B cell (primary cell): ENCODE measurements around the gene RUNDC3A. TPM values are rescaled to one million over a fixed set of nuclear protein-coding genes. Genes with fewer than 3 reads are reported as not detected.
A peak's percentile ranks its signal among the peaks of the same experiment; 100 is the strongest.

Source experiments
- ATAC-seq: fragments of 200-7000 bp; cut with Tn5 transposase; one replicate; pipeline ENCODE4 v1.10.0; 2021; ENCODE audit warnings: low read depth, mild to moderate bottlenecking, moderate number of reproducible peaks, moderate library complexity
- CTCF ChIA-PET: fragments of 350-600 bp; sonication (Branson Sonifier 250); formaldehyde crosslinking; loops from one replicate; lab custom pipeline; 2021; ENCODE audit warnings: antibody characterized with exemption, inconsistent platforms; lab: Charles Lee
- POLR2A ChIA-PET: fragments of 350-600 bp; sonication (Branson Sonifier 250); formaldehyde crosslinking; loops from one replicate; lab custom pipeline; 2021; ENCODE audit warnings: antibody characterized with exemption; lab: Charles Lee
- DNase-seq: peaks from one replicate; pipeline ENCODE4 v3.0.0; 2013
- H2AFZ ChIP-seq: 2 replicates; pipeline ENCODE4 v1.6.1; 2012; ENCODE audit warnings: mild to moderate bottlenecking, low read depth, low read length; ENCODE audit not compliant: insufficient read depth, poor library complexity, severe bottlenecking
- H3K27ac ChIP-seq, 2 donors: 1 replicate in 1 of 2; 2 replicates in 1 of 2; pipeline ENCODE4 v1.5.1; 2012 to 2013; ENCODE audit warnings: low read length in 2 of 2, mild to moderate bottlenecking in 2 of 2, moderate library complexity in 1 of 2
- H3K27me3 ChIP-seq, 4 experiments: fragments of 200-600 bp in 1 of 4; sonication (generic) in 1 of 4; replicated peaks in 1 of 4; 1 replicate in 2 of 4; 2 replicates in 2 of 4; pipeline versions ENCODE4 v1.6.1 to v1.7.0; 2013 to 2016; ENCODE audit warnings: low read length in 3 of 4, mild to moderate bottlenecking in 2 of 4, mixed read lengths in 1 of 4, moderate library complexity in 1 of 4; ENCODE audit not compliant: insufficient read depth in 4 of 4, control insufficient read depth in 3 of 4; ENCODE audit errors: control extremely low read depth in 1 of 4
- H3K36me3 ChIP-seq, 2 experiments: replicated peaks in 1 of 2; 1 replicate in 1 of 2; 2 replicates in 1 of 2; pipeline versions ENCODE4 v1.6.1 to v1.7.1; 2013; ENCODE audit warnings: low read length in 1 of 2; ENCODE audit not compliant: insufficient read depth in 2 of 2, control insufficient read depth in 1 of 2; ENCODE audit errors: control extremely low read depth in 1 of 2, extremely low read depth in 1 of 2
- H3K4me1 ChIP-seq, 2 donors: fragments of 200-600 bp in 1 of 2; sonication (generic) in 1 of 2; 1 replicate in 1 of 2; 2 replicates in 1 of 2; pipeline versions ENCODE4 v1.5.1 to v1.6.1; 2013 to 2017; ENCODE audit warnings: low read length in 2 of 2; ENCODE audit not compliant: control insufficient read depth in 2 of 2, insufficient read depth in 2 of 2
- H3K4me2 ChIP-seq: replicated peaks from 2 replicates; pipeline ENCODE3; 2012; ENCODE audit warnings: mild to moderate bottlenecking, low read depth, low read length; ENCODE audit not compliant: poor library complexity, severe bottlenecking
- H3K4me3 ChIP-seq, 5 experiments: fragments of 200-600 bp in 1 of 5; sonication (generic) in 1 of 5; 1 replicate in 3 of 5; 2 replicates in 2 of 5; pipeline versions ENCODE4 v1.5.1 to v1.7.0; 2011 to 2016; ENCODE audit warnings: low read length in 4 of 5, mild to moderate bottlenecking in 4 of 5, low read depth in 2 of 5, control low read depth in 1 of 5, moderate library complexity in 1 of 5; ENCODE audit not compliant: insufficient read depth in 1 of 5; ENCODE audit errors: control extremely low read depth in 1 of 5, extremely low read depth in 1 of 5
- H3K79me2 ChIP-seq: fragments of 200-600 bp; sonication (generic); one replicate; pipeline ENCODE4 v1.6.0; 2016; ENCODE audit warnings: low read length; ENCODE audit not compliant: control insufficient read depth, insufficient read depth
- H3K9ac ChIP-seq: fragments of 200-600 bp; sonication (generic); 2 replicates; pipeline ENCODE4 v1.6.1; 2017; ENCODE audit warnings: mild to moderate bottlenecking, low read length, moderate library complexity
- H3K9me3 ChIP-seq, 3 donors: one replicate each; pipeline versions ENCODE4 v1.6.1 to v1.7.1; 2013; ENCODE audit warnings: low read length in 2 of 3; ENCODE audit not compliant: control insufficient read depth in 2 of 3, insufficient read depth in 1 of 3; ENCODE audit errors: control extremely low read depth in 1 of 3
- H4K20me1 ChIP-seq: 2 replicates; pipeline ENCODE4 v1.6.0; 2012; ENCODE audit warnings: mild to moderate bottlenecking, low read length; ENCODE audit not compliant: insufficient read depth, control insufficient read depth, poor library complexity, severe bottlenecking
- H3K27ac Mint-ChIP-seq: one replicate; pipeline ENCODE4 v1.8.0; 2021; ENCODE audit warnings: mixed read lengths
- H3K27me3 Mint-ChIP-seq: one replicate; pipeline ENCODE4 v1.8.0; 2021; ENCODE audit warnings: mixed read lengths
- H3K4me1 Mint-ChIP-seq: one replicate; pipeline ENCODE4 v1.8.0; 2021; ENCODE audit warnings: mixed read lengths
- H3K4me3 Mint-ChIP-seq: one replicate; pipeline ENCODE4 v1.8.0; 2021; ENCODE audit warnings: mixed read lengths
- H3K9me3 Mint-ChIP-seq: one replicate; pipeline ENCODE4 v1.8.0; 2022; ENCODE audit warnings: mixed read lengths; ENCODE audit not compliant: insufficient read depth
- CTCF ChIP-seq: fragments of 200-600 bp; IDR thresholded peaks from one replicate; pipeline ENCODE4 v1.8.0; 2022; ENCODE audit warnings: antibody characterized with exemption, mild to moderate bottlenecking
- EZH2 ChIP-seq: IDR thresholded peaks from 2 replicates; pipeline ENCODE4 v1.6.1; 2012; ENCODE audit warnings: borderline replicate concordance, low read depth, mild to moderate bottlenecking, moderate library complexity, low read length; ENCODE audit not compliant: insufficient read depth, poor library complexity, severe bottlenecking
- WGBS: methylation state at CpG from one replicate; pipeline ENCODE4 v1.1.5; 2013; ENCODE audit warnings: missing lambda C conversion rate; ENCODE audit not compliant: insufficient coverage; 5-methylcytosine and 5-hydroxymethylcytosine counted together
- intact Hi-C: fragments of 100-400 bp; cut with micrococcal nuclease; formaldehyde crosslinking; loops from one replicate; pipeline ENCODE4 v1.10.0; 2022
- polyA plus RNA-seq: library from polyadenylated mRNA; depleted of rRNA; stranded (reverse); fragments of >200 nt; gene quantifications from 2 replicates; pipeline ENCODE4 v1.2.3, GENCODE V29; 2012
- total RNA-seq, 2 donors: library from RNA; stranded (reverse); fragments of 120-200 nt in 1 of 2; gene quantifications; 1 replicate in 1 of 2; 2 replicates in 1 of 2; pipeline versions ENCODE4 v1.2.3 to v1.2.4, GENCODE V29; 2013 to 2022

Gene RUNDC3A
- total and polyA plus RNA-seq, 2 donors (not counting 1 experiment from before 2014, with no cell fraction given) = 0.19 TPM; not detected in 1

DNA sequence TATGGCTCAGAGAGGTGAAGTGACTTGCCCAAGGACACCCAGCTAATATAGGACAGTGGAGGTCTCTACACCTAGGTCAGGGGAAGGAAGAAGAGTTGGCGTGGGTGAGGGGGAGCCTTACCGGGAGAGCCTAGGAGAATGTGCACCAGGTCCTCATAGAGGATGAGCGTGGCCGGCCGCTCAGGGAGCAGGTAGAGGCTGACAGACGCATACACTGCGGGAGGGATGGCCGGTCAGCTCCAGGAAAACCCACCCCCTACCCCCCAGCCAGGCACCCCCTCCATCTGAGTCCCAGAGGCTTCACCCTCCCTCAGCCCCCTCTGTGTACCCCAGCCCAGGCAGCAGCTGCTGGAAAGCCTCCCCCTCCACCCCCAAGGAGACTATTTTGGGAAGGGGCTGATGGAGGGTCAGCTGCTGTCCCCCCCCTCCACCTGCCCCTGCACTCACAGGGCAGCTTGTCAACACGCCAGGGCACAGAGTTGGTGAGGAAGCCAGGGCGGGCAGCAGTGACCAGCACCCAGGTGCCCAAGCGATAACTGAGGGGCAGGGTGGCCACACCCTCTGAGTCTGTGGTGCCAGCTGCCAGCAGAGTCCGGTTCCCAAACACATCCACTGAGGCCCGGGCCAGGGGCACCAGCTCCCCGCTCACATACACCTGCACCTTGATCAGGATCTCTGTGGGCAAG lies 51.2 kb downstream of the RUNDC3A start:
- TF ChIP-seq EZH2 (no peak), CTCF (no peak)
- ATAC-seq (no peak), DNase-seq (no peak)
- intact Hi-C loops = no loop called here
- whole genome bisulfite sequencing = 80% methylated on average over 7 of the region's 14 CpGs
- ChIA-PET CTCF (interaction anchor here (0.9 to 6.2 kb wide), 5 partner anchors 7 to 155 kb away, joined by 3 to 52 read pairs (median 3); no protein-coding TSS in a partner anchor), POLR2A (no interaction called here)
- Mint-ChIP-seq H3K9me3 (no peaks in the 10 kb centered on the region), H3K4me3 (no peak overlapping the region), H3K27ac (peak overlapping the region; percentile 56), H3K4me1 (peaks cover 11% of the 10 kb centered on the region), H3K27me3 (peaks cover 10% of the 10 kb centered on the region)
- H3K9me3 ChIP-seq = no peaks in the 10 kb centered on the region
- H3K4me3 ChIP-seq = no peak overlapping the region
- no peaks in the 10 kb centered on the region for H3K36me3 ChIP-seq
- no peak overlapping the region for H2AFZ ChIP-seq
- H3K9ac ChIP-seq = no peak overlapping the region
- H3K4me1 ChIP-seq = peaks cover 10 to 20% of the 10 kb centered on the region in 2 donors
- H3K79me2 ChIP-seq = no peaks in the 10 kb centered on the region
- no peak overlapping the region for H3K27ac ChIP-seq
- no peaks in the 10 kb centered on the region for H4K20me1 ChIP-seq
- H3K4me2 ChIP-seq = no peak overlapping the region
- H3K27me3 ChIP-seq = peaks cover 0 to 24% (median 6%) of the 10 kb centered on the region in 4 experiments

DNA sequence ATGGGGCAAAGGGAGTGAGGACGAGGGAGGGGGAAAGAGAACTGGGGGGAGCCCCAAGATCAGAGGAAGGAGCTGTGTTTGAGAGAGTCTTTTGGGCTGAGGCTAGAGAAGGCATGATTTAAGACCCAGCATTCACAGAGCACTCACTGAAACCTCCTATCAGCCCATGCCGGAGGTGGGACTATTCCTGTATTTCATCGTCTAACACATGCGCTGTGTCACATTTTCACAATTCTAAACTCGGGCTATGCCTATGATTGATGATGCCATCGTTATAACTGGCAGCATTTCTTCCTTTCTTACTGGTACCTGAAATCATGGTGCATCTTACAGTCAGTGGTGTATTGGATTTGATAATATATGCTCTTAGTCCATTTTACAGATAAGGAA lies 51.7 kb downstream of the RUNDC3A start:
- Histone ChIP-seq H3K9me3 (no peaks in the 10 kb centered on the region), H3K9ac (no peak overlapping the region), H3K4me3 (no peak overlapping the region), H3K4me2 (no peak overlapping the region), H3K79me2 (no peaks in the 10 kb centered on the region), H3K4me1 (peaks cover 10 to 20% of the 10 kb centered on the region in 2 donors), H4K20me1 (no peaks in the 10 kb centered on the region), H3K27ac (no peak overlapping the region), H3K36me3 (no peaks in the 10 kb centered on the region), H2AFZ (no peak overlapping the region), H3K27me3 (peaks cover 0 to 26% (median 8%) of the 10 kb centered on the region in 4 experiments)
- ChIA-PET CTCF (interaction anchor here (0.9 to 6.2 kb wide), 4 partner anchors 8 to 154 kb away, joined by 3 to 52 read pairs (median 3); no protein-coding TSS in a partner anchor), POLR2A (no interaction called here)
- H3K9me3 Mint-ChIP-seq = no peaks in the 10 kb centered on the region
- WGBS = 60% methylated on average over 1 of the region's 6 CpGs
- H3K4me3 Mint-ChIP-seq = no peak overlapping the region
- ATAC-seq (no peak), DNase-seq (no peak)
- intact Hi-C loops = no loop called here
- peak overlapping the region; percentile 56 for H3K27ac Mint-ChIP-seq
- H3K4me1 Mint-ChIP-seq = peaks cover 11% of the 10 kb centered on the region
- H3K27me3 Mint-ChIP-seq = peaks cover 14% of the 10 kb centered on the region
- no peak for TF ChIP-seq EZH2
- no peak for TF ChIP-seq CTCF
